HEK293 (cell line): ENCODE data around the gene TMEM150C.
"Not testable (repeated sequence)": the region's sequence is repeated elsewhere in the genome, so short reads cannot be mapped to it uniquely, and the experiment has no call there.

ENCODE experiments used
- CTCF ChIA-PET: fragments of 350-600 bp; formaldehyde crosslinking; extraction: SDS; loops from one replicate; lab custom pipeline; 2021; ENCODE audit warnings: antibody characterized with exemption; lab: Yijun Ruan, JAX
- POLR2A ChIA-PET: fragments of 300-600 bp; formaldehyde crosslinking; extraction: SDS; loops from one replicate; lab custom pipeline; 2020; ENCODE audit warnings: antibody characterized with exemption, inconsistent platforms; lab: Yijun Ruan, JAX
- H3K27ac ChIP-seq: fragments of 200-500 bp; sonication (Bioruptor generic); 2 replicates; pipeline ENCODE4 v1.5.1; 2014; ENCODE audit warnings: low read depth, low read length, control low read depth, inconsistent platforms; ENCODE audit errors: extremely low read depth
- H3K36me3 ChIP-seq, 2 experiments: fragments of 200-500 bp in 1 of 2; sonication (Bioruptor generic) in 1 of 2; 1 replicate in 1 of 2; 2 replicates in 1 of 2; pipeline ENCODE4 v1.5.1; 2014 to 2017; ENCODE audit warnings: inconsistent platforms in 2 of 2, low read length in 2 of 2; ENCODE audit not compliant: control insufficient read depth in 2 of 2, insufficient read depth in 1 of 2
- H3K4me1 ChIP-seq: fragments of 200-500 bp; sonication (Bioruptor generic); 2 replicates; pipeline ENCODE4 v1.5.1; 2014; ENCODE audit warnings: mild to moderate bottlenecking, low read length, inconsistent platforms; ENCODE audit not compliant: control insufficient read depth, insufficient read depth
- H3K4me3 ChIP-seq: 2 replicates; pipeline ENCODE4 v1.5.1; 2011; ENCODE audit warnings: low read depth, mild to moderate bottlenecking, control low read depth, low read length, moderate library complexity
- H3K9me3 ChIP-seq: fragments of 200-500 bp; sonication (Bioruptor generic); 2 replicates; pipeline ENCODE4 v1.5.1; 2014; ENCODE audit warnings: low read depth, low read length, inconsistent platforms; ENCODE audit not compliant: control insufficient read depth, insufficient read depth
- HIC1 ChIP-seq: fragments of 450-650 bp; formaldehyde crosslinking; IDR thresholded peaks from 2 replicates; pipeline ENCODE4 v1.5.1; 2016; ENCODE audit warnings: missing biosample characterization, missing genetic modification characterization
- KLF10 ChIP-seq: fragments of 450-650 bp; IDR thresholded peaks from 2 replicates; pipeline ENCODE4 v1.5.1; 2018; ENCODE audit warnings: missing biosample characterization, mild to moderate bottlenecking, missing genetic modification characterization
- PRDM10 ChIP-seq: fragments of 450-650 bp; formaldehyde crosslinking; IDR thresholded peaks from 2 replicates; pipeline ENCODE4 v1.5.1; 2016; ENCODE audit warnings: missing biosample characterization, missing genetic modification characterization
- ZBTB20 ChIP-seq: fragments of 450-650 bp; formaldehyde crosslinking; IDR thresholded peaks from 2 replicates; pipeline ENCODE4 v1.5.1; 2016; ENCODE audit warnings: missing biosample characterization, missing genetic modification characterization
- ZBTB21 ChIP-seq: fragments of 450-650 bp; formaldehyde crosslinking; IDR thresholded peaks from 2 replicates; pipeline ENCODE4 v1.5.1; 2017; ENCODE audit warnings: missing biosample characterization, missing genetic modification characterization
- ZNF132 ChIP-seq: fragments of 450-650 bp; formaldehyde crosslinking; IDR thresholded peaks from 2 replicates; pipeline ENCODE4 v1.5.1; 2017; ENCODE audit warnings: missing biosample characterization, missing genetic modification characterization, borderline replicate concordance
- ZNF624 ChIP-seq: fragments of 450-650 bp; formaldehyde crosslinking; IDR thresholded peaks from 2 replicates; pipeline ENCODE4 v1.5.1; 2017; ENCODE audit warnings: missing biosample characterization, missing genetic modification characterization
- ZNF626 ChIP-seq: fragments of 450-650 bp; sonication (Bioruptor Pico); formaldehyde crosslinking; IDR thresholded peaks from 2 replicates; pipeline ENCODE4 v1.5.1; 2018; ENCODE audit warnings: missing biosample characterization, missing genetic modification characterization, inconsistent platforms
- ZNF654 ChIP-seq: fragments of 450-650 bp; formaldehyde crosslinking; IDR thresholded peaks from 2 replicates; pipeline ENCODE4 v1.5.1; 2016; ENCODE audit warnings: low read depth, missing biosample characterization, missing genetic modification characterization
- ZNF776 ChIP-seq: fragments of 450-650 bp; formaldehyde crosslinking; IDR thresholded peaks from 2 replicates; pipeline ENCODE4 v1.5.0; 2017; ENCODE audit warnings: missing biosample characterization, missing genetic modification characterization, borderline replicate concordance
- ZNF777 ChIP-seq: fragments of 450-650 bp; formaldehyde crosslinking; IDR thresholded peaks from 2 replicates; pipeline ENCODE4 v1.5.1; 2017; ENCODE audit warnings: missing biosample characterization, missing genetic modification characterization, borderline replicate concordance
- ZNF785 ChIP-seq: fragments of 450-650 bp; formaldehyde crosslinking; IDR thresholded peaks from 2 replicates; pipeline ENCODE4 v1.5.1; 2016; ENCODE audit warnings: missing biosample characterization, missing genetic modification characterization

Gene TMEM150C

GRCh38 chr4:82480771-82481505 lies 80.8 kb downstream of the TMEM150C start:
- Histone ChIP-seq H3K4me3 (no peak overlapping the region), H3K9me3 (no peaks in the 10 kb centered on the region), H3K27ac (no peak overlapping the region), H3K4me1 (no peaks in the 10 kb centered on the region), H3K36me3 (no peaks in the 10 kb centered on the region)
- no peak for TF ChIP-seq ZNF654 (tag by site-specific recombination)
- TF ChIP-seq ZNF132 (tag by site-specific recombination) = no peak
- no peak for TF ChIP-seq PRDM10
- no peak for TF ChIP-seq ZBTB20 (tag by site-specific recombination)
- TF ChIP-seq HIC1 (tag by site-specific recombination) = no peak
- no peak for TF ChIP-seq ZNF626 (tag by site-specific recombination)
- ChIA-PET CTCF (no interaction called here), POLR2A (no interaction called here)

- no peak overlapping the region for H3K4me3 ChIP-seq
- POLR2A ChIA-PET = no interaction called here
- H3K9me3 ChIP-seq = no peaks in the 10 kb centered on the region
- H3K4me1 ChIP-seq = no peaks in the 10 kb centered on the region
- no peak overlapping the region for H3K27ac ChIP-seq
- TF ChIP-seq ZNF785 (no peak), ZBTB21 (no peak), ZNF654 (tag by site-specific recombination) (no peak), KLF10 (tag by site-specific recombination) (no peak), ZNF776 (tag by site-specific recombination) (no peak), ZNF777 (no peak), ZNF624 (tag by site-specific recombination) (no peak)
- CTCF ChIA-PET = no interaction called here
- H3K36me3 ChIP-seq = no peaks in the 10 kb centered on the region
These were observed 82.2 kb downstream of the TMEM150C start for GRCh38 chr4:82479562-82479961.

- CTCF ChIA-PET = interaction anchor here (0.6 kb wide), 1 partner anchor 408 kb away, joined by 3 read pairs; no protein-coding TSS in a partner anchor
- POLR2A ChIA-PET, H3K36me3 ChIP-seq, H3K27ac ChIP-seq, H3K4me3 ChIP-seq, H3K4me1 ChIP-seq, H3K9me3 ChIP-seq: not testable (repeated sequence)
These were observed 84.3 kb downstream of the TMEM150C start for GRCh38 chr4:82477469-82477868.

GRCh38 chr4:82475931-82476330 lies 85.9 kb downstream of the TMEM150C start:
- CTCF ChIA-PET, H3K36me3 ChIP-seq, H3K4me1 ChIP-seq, POLR2A ChIA-PET, H3K9me3 ChIP-seq, H3K27ac ChIP-seq, H3K4me3 ChIP-seq: not testable (repeated sequence)
